ENCODE measurements around the gene MFAP2. TPM values are rescaled to one million over a fixed set of nuclear protein-coding genes. Genes with fewer than 3 reads are reported as not detected.
"Not testable (repeated sequence)": the region's sequence is repeated elsewhere in the genome, so short reads cannot be mapped to it uniquely, and the experiment has no call there.

Gene MFAP2
- total RNA-seq, 2 experiments from 2014 or later, result 0.25 TPM; not detected in 1

DNA sequence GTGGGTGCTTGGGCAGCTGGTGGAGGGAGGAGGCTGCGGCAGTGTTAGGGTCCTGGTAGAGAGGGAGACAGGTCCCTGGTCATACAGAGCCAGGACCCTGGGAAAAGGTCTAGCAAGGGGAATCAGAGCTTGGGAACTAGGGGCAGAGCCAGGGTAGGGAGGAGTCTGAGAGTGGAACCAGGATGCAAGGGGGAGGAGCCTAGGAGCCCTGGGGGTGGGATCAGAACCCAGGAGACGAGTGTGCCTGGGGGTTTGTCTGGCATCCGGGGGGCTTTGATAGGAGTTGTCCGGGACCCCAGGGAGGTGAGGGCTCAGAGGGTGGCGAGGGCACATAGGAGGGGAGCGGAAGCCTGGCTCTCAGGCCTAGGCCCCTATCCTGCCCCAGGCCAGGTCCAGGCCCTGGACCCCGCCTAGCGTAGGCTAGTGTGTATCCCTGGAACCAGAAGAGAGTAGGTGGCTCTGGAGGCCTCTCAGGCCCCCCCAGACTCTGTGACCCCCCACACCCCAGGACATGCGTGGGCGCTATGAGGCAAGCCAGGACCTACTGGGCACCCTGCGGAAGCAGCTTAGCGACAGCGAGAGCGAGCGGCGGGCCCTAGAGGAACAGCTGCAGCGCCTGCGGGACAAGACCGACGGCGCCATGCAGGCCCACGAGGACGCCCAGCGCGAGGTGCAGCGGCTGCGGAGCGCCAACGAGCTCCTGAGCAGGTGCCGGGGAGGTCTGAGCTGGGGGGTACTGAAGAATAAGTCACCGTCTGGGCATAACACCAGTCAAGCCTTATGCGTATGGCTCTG lies 40.8 kb downstream of the MFAP2 start:
- H3K9me3 Mint-ChIP-seq; H3K27me3 Mint-ChIP-seq; DNase-seq; H3K36me3 Mint-ChIP-seq (ENCODE audit: low read depth); H3K4me1 Mint-ChIP-seq; POLR2A ChIA-PET; CTCF ChIA-PET; H3K4me3 Mint-ChIP-seq; H3K27ac Mint-ChIP-seq: not testable (repeated sequence)

DNA sequence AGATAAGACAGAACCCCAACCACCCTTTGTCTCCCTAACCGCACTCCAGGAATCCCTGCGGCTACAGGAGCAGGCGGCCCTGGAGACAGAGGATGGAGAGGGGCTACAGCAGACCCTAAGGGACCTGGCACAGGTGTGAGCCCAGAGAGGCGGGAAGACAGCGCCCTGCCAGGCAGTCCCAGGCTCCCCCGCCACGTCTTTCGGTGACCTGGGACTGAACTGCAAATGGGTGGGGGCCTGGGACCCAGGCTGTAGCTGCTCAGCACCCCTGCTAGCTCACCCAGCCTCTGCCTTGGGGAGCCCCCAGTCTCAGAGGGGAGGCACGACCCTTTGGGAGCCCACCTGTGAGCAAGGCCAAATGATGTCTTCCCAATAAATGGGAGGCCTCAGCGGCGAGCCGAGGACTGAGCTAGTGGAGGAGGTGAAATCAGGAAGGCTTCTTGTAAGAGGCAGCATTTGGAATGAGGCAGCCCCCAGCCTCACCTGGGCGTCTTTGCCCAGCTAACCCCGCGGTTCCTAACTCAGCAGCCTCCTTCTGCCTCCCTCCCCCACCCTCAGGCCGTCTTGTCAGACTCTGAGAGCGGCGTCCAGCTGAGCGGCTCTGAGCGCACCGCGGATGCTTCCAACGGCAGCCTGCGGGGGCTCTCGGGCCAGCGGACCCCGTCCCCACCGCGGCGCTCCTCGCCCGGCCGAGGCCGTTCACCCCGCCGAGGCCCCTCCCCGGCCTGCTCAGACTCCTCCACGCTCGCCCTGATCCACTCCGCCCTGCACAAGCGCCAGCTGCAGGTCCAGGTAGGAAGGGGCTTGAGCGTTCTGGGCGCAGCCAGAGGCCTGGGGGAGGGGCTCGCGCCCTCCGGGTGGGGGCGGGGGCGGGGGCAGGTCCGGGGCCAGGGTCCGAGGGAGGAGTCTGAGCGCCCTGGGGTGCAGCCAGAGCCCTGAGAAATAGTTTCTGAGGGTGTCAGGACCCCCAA lies 41.8 kb downstream of the MFAP2 start:
- ChIA-PET CTCF (no interaction called here), POLR2A (no interaction called here)
- Mint-ChIP-seq H3K36me3 (ENCODE audit: low read depth) (no peaks in the 10 kb centered on the region), H3K4me1 (no peaks in the 10 kb centered on the region), H3K27ac (no peak overlapping the region), H3K4me3 (no peak overlapping the region), H3K9me3 (no peaks in the 10 kb centered on the region), H3K27me3 (no peaks in the 10 kb centered on the region)
- DNase-seq, result no peak

DNA sequence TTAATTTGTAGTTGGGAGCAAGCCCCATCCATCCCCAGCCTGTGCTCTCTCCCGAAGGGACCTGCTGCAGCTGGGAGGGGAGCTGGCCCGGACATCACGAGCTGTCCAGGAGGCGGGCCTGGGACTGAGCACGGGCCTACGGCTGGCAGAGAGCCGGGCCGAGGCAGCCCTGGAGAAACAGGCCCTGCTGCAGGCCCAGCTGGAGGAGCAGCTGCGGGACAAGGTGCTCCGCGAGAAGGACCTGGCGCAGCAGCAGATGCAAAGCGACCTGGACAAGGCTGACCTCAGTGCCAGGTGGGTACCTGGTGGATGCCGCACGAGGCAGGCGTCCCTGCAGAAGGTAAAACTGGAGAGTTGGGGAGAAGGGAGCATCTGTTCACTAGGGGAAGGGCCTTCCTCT lies 43.8 kb downstream of the MFAP2 start:
- H3K36me3 Mint-ChIP-seq (ENCODE audit: low read depth); CTCF ChIA-PET; H3K4me3 Mint-ChIP-seq: not testable (repeated sequence)

DNA sequence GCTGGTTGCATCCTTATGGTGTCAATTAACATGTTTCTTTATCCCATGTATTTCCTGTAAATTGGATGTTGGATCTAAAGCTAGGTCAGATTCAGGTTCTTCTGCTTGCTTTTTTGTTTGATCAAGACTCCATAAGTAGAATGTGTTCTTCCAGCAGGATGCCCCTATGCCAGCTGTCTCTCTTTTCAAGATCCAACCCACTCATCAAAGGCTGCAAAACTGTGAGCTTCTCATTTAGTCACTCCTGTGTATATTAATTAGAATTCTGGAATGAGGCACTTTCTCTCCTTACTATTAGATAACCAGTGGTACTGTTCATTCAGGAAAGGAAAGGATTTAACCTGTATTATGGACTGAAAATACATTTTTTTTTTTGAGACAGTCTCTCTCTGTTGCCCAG lies 46.5 kb downstream of the MFAP2 start:
- H3K27ac Mint-ChIP-seq; H3K27me3 Mint-ChIP-seq; H3K36me3 Mint-ChIP-seq (ENCODE audit: low read depth): not testable (repeated sequence)

More for the DNA sequence above, 43.8 kb downstream of the MFAP2 start:
- DNase-seq, H3K27me3 Mint-ChIP-seq, H3K27ac Mint-ChIP-seq, POLR2A ChIA-PET, H3K9me3 Mint-ChIP-seq, H3K4me1 Mint-ChIP-seq: not testable (repeated sequence)

DNA sequence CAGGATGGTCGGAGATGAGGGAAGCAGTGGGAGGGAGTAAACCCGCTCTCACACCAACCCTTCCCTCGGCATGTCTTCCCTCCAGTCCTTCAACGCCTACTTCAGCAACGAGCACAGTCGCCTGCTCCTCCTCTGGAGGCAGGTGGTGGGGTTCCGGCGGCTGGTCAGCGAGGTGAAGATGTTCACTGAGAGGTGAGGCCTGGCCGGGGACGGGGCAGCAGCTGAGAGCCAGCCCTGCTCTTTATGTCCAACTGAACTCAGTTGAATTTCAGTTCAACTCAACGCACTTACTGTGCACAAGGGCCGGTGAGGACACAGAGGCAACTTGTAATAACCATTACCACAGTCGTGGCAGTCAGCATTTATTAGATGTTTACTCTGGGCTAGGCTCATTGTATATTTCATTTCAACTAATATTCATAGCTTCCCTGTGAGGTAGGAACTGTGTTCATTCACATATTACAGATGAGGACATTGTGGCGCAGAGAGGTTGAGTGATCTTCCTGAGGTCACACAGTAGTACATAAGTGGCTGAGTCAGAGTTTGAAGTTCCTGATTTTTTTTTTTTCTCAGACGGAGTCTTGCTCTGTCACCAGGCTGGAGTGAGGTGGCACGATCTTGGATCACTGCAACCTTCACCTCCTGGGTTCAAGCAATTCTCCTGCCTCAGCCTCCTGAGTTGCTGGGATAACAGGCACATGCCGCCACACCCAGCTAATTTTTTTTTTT lies 49.0 kb downstream of the MFAP2 start:
- CTCF ChIA-PET; H3K4me3 Mint-ChIP-seq; H3K27me3 Mint-ChIP-seq; H3K27ac Mint-ChIP-seq; H3K36me3 Mint-ChIP-seq (ENCODE audit: low read depth); DNase-seq; H3K4me1 Mint-ChIP-seq; H3K9me3 Mint-ChIP-seq; POLR2A ChIA-PET: not testable (repeated sequence)

More for the DNA sequence above, 46.5 kb downstream of the MFAP2 start:
- H3K4me3 Mint-ChIP-seq, POLR2A ChIA-PET, H3K4me1 Mint-ChIP-seq, H3K9me3 Mint-ChIP-seq, DNase-seq: not testable (repeated sequence)
- CTCF ChIA-PET, result interaction anchor here (0.6 kb wide), 1 partner anchor 318 kb away, joined by 3 read pairs; no protein-coding TSS in a partner anchor

DNA sequence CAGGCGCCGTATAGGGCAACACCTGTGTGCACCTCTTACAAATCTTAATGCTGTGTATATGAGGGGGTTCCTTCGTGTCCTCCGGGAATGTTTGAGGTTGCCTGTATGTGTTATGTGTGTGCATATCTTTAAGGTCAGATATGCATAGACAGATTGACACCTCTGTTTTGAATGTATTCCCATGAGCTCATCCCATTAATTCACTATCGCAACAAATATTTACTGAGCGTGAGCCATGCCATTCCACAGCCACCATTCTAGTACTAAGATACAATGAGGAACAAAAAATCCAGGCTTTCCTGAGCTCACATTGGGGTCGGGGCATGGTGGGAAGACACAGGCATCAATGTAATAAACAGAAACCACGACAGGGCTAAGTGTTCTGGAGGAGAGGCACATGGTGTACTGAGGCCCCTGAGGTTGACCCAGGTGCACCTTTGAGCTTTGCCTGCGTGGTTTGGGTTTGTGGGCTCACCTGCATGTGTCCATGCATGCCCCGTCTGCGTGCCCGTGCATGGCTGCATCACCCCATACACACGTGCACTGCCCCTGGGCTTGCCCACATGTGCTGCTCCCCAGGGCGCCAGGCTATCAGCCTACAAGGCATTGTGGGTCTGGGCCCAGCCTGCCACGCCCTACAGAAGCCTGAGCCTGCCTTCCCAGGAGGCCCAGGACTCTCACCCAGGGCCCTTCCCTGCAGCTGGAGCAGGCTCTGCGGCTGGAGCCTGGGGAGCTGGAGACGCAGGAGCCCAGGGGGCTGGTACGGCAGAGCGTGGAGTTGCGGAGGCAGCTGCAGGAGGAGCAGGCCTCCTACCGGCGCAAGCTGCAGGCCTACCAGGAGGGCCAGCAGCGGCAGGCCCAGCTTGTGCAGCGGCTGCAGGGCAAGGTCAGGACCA lies 51.0 kb downstream of the MFAP2 start:
- not testable (repeated sequence) for H3K4me3 Mint-ChIP-seq; DNase-seq; H3K9me3 Mint-ChIP-seq; H3K27me3 Mint-ChIP-seq; H3K27ac Mint-ChIP-seq; H3K36me3 Mint-ChIP-seq (ENCODE audit: low read depth); H3K4me1 Mint-ChIP-seq
- ChIA-PET CTCF (interaction anchor here (1.3 kb wide), 1 partner anchor 31 kb away, joined by 3 read pairs; no protein-coding TSS in a partner anchor), POLR2A (interaction anchor here (1.8 kb wide), 1 partner anchor 25 kb away, joined by 7 read pairs; no protein-coding TSS in a partner anchor)

DNA sequence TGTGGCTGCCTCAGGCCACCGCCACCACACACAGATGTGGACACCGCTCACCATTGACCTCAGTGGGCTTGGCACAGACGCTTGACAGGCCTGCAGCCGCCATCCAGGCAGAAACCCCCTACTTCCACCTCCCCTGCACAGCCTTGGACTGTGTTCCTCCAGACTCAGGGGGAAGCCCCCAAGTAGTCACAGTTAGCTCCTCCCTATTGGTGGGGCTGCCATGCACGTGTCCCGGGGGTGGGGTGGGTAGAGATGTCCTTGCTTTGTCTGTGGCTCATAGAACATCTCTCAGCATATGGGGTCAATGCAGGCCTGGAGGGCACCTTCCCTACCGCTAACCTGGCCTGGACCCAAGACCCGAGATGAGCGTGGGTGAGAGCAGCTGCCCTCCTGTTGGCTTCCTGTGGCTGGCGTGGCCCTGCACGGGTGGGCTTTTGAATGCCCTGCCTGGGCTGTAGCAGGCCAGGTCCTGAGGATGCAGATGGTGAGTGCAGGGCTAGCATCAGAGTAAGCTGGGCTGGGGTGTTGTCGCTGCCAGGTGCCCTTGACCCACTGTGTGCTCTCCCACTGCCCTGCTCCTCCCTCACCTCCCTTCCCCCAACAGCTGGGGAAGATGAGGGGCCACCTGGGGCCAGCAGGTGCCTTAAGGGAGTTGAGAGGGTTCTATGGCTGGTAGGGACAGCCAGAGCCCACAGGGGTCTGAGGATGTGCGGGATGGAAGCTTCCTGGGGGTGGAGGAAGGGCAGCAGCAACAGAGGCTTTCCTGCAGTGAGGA lies 52.5 kb downstream of the MFAP2 start:
- POLR2A ChIA-PET, result interaction anchor here (1.1 kb wide), 1 partner anchor 414 kb away, joined by 3 read pairs; no protein-coding TSS in a partner anchor

DNA sequence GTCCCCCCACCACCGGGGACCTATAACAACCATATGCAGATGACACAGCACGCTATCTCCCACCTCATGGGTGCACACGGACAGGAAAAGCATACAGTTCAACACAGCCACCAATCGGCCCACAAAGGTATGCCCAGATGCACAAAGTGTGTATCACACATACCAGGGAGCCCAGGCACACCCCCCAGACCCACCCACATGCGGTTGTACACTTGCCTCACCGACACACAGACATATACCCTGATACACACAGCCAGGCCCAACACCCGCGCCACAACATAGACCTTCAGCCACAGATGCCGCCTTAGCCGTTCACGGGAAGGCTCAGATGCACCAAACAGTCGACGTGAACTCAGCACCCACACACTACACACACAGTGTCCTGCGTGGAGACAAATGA lies 53.2 kb downstream of the MFAP2 start:
- CTCF ChIA-PET, result no interaction called here
- POLR2A ChIA-PET, result no interaction called here
- no peaks in the 10 kb centered on the region for H3K9me3 Mint-ChIP-seq
- peaks cover 8% of the 10 kb centered on the region for H3K4me1 Mint-ChIP-seq
- no peaks in the 10 kb centered on the region for H3K36me3 Mint-ChIP-seq (ENCODE audit: low read depth)
- DNase-seq, result no peak
- H3K27ac Mint-ChIP-seq, result no peak overlapping the region
- H3K27me3 Mint-ChIP-seq, result no peaks in the 10 kb centered on the region
- no peak overlapping the region for H3K4me3 Mint-ChIP-seq

More for the DNA sequence above, 52.5 kb downstream of the MFAP2 start:
- DNase-seq, result no peak
- Mint-ChIP-seq H3K36me3 (ENCODE audit: low read depth) (no peaks in the 10 kb centered on the region), H3K4me3 (no peak overlapping the region), H3K9me3 (no peaks in the 10 kb centered on the region), H3K27me3 (no peaks in the 10 kb centered on the region), H3K27ac (no peak overlapping the region), H3K4me1 (peaks cover 4% of the 10 kb centered on the region)
- CTCF ChIA-PET, result no interaction called here

DNA sequence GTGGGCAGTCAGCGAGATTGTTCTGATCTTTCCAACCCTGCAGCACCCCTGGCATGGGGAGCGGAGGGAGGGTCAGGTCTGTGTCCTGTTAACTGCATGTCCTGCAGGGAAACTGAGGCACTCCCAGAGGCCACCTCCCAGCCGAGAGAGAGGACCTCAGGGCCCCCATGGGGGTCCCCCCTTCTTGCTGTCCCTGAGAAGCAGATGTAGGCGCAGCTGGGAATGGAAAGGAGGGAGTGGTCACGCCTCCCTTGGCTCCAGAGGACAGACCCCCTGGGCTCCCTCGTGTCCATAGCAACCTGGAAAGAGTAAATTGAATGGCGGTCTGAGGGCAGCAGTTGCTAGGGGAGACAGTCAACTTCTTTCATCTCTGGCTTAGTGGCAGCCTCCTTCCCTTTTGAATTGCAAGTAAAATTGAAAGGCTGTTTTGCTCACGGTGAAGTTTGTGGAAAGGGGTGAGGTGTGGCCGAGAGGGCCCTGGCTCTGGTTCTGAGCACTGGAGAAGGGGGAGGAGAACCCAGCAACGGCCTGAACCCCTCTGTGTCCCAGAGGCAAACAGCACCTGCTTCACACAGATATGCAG lies 53.8 kb downstream of the MFAP2 start:
- Mint-ChIP-seq H3K4me1 (peaks cover 15% of the 10 kb centered on the region), H3K4me3 (no peak overlapping the region), H3K27ac (no peak overlapping the region), H3K9me3 (no peaks in the 10 kb centered on the region), H3K27me3 (no peaks in the 10 kb centered on the region), H3K36me3 (ENCODE audit: low read depth) (no peaks in the 10 kb centered on the region)
- DNase-seq, result no peak
- CTCF ChIA-PET, result no interaction called here
- POLR2A ChIA-PET, result interaction anchor here (1.2 kb wide), 1 partner anchor 21 kb away, joined by 6 read pairs; no protein-coding TSS in a partner anchor

DNA sequence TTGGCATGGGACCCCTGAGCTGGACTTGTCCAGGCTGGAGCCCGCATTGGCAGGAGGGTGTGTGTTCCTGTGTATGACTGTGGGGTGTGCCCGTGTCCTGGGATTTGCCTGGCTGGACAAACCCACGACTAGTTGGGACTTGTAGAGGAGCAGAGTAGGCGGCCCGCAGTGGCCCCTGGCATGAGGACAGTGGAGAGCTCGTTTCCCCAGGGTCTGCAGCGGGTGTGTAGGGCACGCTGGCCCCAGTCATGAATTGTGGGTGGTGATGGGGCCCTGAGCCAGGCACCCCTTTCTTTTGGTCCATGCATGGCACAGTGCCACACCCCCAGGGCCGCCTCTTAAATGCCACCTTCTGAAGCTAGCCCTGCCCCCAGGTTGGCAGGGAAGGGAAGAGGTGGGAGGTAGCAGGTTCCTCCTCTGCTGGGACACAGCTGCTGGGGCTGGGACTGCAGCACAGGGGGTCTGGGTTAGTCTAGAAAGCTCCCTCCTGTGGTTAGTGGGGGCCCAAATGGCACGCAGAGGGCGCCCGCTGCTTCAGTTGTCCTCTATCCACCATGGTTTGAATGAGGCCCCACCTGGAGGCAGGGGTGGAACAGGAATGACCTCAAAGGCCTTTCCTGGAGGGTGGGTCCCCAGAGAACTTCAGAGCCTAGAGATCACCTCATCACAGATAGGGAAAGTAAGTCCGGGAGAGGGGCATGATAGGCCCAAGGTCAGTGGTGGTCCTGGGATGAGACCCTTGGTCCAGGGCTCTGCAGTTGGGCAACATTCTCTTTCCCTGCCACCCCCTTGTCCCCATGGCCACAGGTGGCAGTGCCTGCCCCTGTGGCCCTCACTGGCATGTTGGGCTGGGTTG lies 54.6 kb downstream of the MFAP2 start:
- H3K4me3 Mint-ChIP-seq, result no peak overlapping the region
- peaks cover 1% of the 10 kb centered on the region for H3K27me3 Mint-ChIP-seq
- no peaks in the 10 kb centered on the region for H3K36me3 Mint-ChIP-seq (ENCODE audit: low read depth)
- no peak overlapping the region for H3K27ac Mint-ChIP-seq
- ChIA-PET POLR2A (interaction anchor here (1.2 kb wide), 1 partner anchor 21 kb away, joined by 6 read pairs; no protein-coding TSS in a partner anchor), CTCF (no interaction called here)
- no peaks in the 10 kb centered on the region for H3K9me3 Mint-ChIP-seq
- peaks cover 19% of the 10 kb centered on the region for H3K4me1 Mint-ChIP-seq
- DNase-seq, result no peak
